ENCODE data around the gene SCFD2.

Gene SCFD2

GRCh38 chr4:52957835-52958631, 407.8 kb downstream of the SCFD2 start:
- no peak overlapping the region for H3K4me3 ChIP-seq (ENCODE audit: low read depth, low read length)
- no peak for DNase-seq (ENCODE audit: low read depth)
- TF ChIP-seq CTCF (IDR thresholded peaks at IDR 0.05; ENCODE audit: low read depth, low read length, missing control alignments) = no peak
- in situ Hi-C loops (cut with HindIII; ENCODE audit: low sequenced_read_pairs) = no loop called here

GRCh38 chr4:52957220-52957686, 408.6 kb downstream of the SCFD2 start:
- no peak for DNase-seq (ENCODE audit: low read depth)
- no peak for TF ChIP-seq CTCF (IDR thresholded peaks at IDR 0.05; ENCODE audit: low read depth, low read length, missing control alignments)

GRCh38 chr4:52956691-52957090, 409.2 kb downstream of the SCFD2 start:
- no peak for DNase-seq (ENCODE audit: low read depth)
- TF ChIP-seq CTCF (IDR thresholded peaks at IDR 0.05; ENCODE audit: low read depth, low read length, missing control alignments) = no peak
- H3K4me3 ChIP-seq (ENCODE audit: low read depth, low read length) = no peak overlapping the region
- in situ Hi-C loops (cut with HindIII; ENCODE audit: low sequenced_read_pairs) = no loop called here

More at GRCh38 chr4:52957220-52957686, 408.6 kb downstream of the SCFD2 start:
- in situ Hi-C loops (cut with HindIII; ENCODE audit: low sequenced_read_pairs) = no loop called here
- H3K4me3 ChIP-seq (ENCODE audit: low read depth, low read length) = no peak overlapping the region

GRCh38 chr4:52954560-52955170, 411.2 kb downstream of the SCFD2 start:
- no peak for TF ChIP-seq CTCF (IDR thresholded peaks at IDR 0.05; ENCODE audit: low read depth, low read length, missing control alignments)

GRCh38 chr4:52952540-52952939, 413.3 kb downstream of the SCFD2 start:
- in situ Hi-C loops (cut with HindIII; ENCODE audit: low sequenced_read_pairs) = no loop called here
- TF ChIP-seq CTCF (IDR thresholded peaks at IDR 0.05; ENCODE audit: low read depth, low read length, missing control alignments) = no peak

More at GRCh38 chr4:52954560-52955170, 411.2 kb downstream of the SCFD2 start:
- DNase-seq (ENCODE audit: low read depth) = no peak
- H3K4me3 ChIP-seq (ENCODE audit: low read depth, low read length) = no peak overlapping the region
- in situ Hi-C loops (cut with HindIII; ENCODE audit: low sequenced_read_pairs) = no loop called here

GRCh38 chr4:52951016-52951415, 414.8 kb downstream of the SCFD2 start:
- no peak for DNase-seq (ENCODE audit: low read depth)
- no peak for TF ChIP-seq CTCF (IDR thresholded peaks at IDR 0.05; ENCODE audit: low read depth, low read length, missing control alignments)
- in situ Hi-C loops (cut with HindIII; ENCODE audit: low sequenced_read_pairs) = no loop called here
- no peak overlapping the region for H3K4me3 ChIP-seq (ENCODE audit: low read depth, low read length)

More at GRCh38 chr4:52952540-52952939, 413.3 kb downstream of the SCFD2 start:
- no peak overlapping the region for H3K4me3 ChIP-seq (ENCODE audit: low read depth, low read length)
- DNase-seq (ENCODE audit: low read depth) = no peak
